Muscle of leg (tissue), 11 donors: ENCODE data around the gene RTL5. TPM values are rescaled to one million over a fixed set of nuclear protein-coding genes. Genes with fewer than 3 reads are reported as not detected.
A peak's percentile ranks its signal among the peaks of the same experiment; 100 is the strongest.

Experiments used
- DNase-seq: peaks from one replicate; pipeline ENCODE4 v3.0.0; 2013
- H3K27ac ChIP-seq: one replicate; pipeline ENCODE4 v1.5.1; 2013; ENCODE audit warnings: mild to moderate bottlenecking, low read length, control low read depth
- H3K27me3 ChIP-seq: one replicate; pipeline ENCODE4 v1.6.1; 2013; ENCODE audit warnings: low read length; ENCODE audit not compliant: control insufficient read depth, insufficient read depth
- H3K36me3 ChIP-seq: one replicate; pipeline ENCODE4 v1.6.1; 2013; ENCODE audit warnings: low read length; ENCODE audit not compliant: control insufficient read depth, insufficient read depth
- H3K4me1 ChIP-seq: one replicate; pipeline ENCODE4 v1.6.1; 2013; ENCODE audit warnings: low read length; ENCODE audit not compliant: control insufficient read depth, insufficient read depth
- H3K4me3 ChIP-seq: one replicate; pipeline ENCODE4 v1.5.1; 2013; ENCODE audit warnings: low read length, control low read depth
- H3K9me3 ChIP-seq: replicated peaks from 2 replicates; pipeline ENCODE4 v1.6.1; 2013; ENCODE audit warnings: low read depth, low read length; ENCODE audit not compliant: control insufficient read depth
- WGBS: methylation state at CpG from one replicate; pipeline ENCODE4 v1.1.5; 2013; ENCODE audit warnings: missing lambda C conversion rate; ENCODE audit not compliant: insufficient coverage; 5-methylcytosine and 5-hydroxymethylcytosine counted together
- polyA plus RNA-seq, 8 donors: library from polyadenylated mRNA; unstranded; fragments of 120-200 nt; gene quantifications; one replicate each; pipeline versions ENCODE4 v1.2.1 to v1.2.3, GENCODE V29; 2013; ENCODE audit warnings: inconsistent platforms in 1 of 8, low replicate concordance in 1 of 8; ENCODE audit not compliant: insufficient read length in 8 of 8, insufficient read depth in 1 of 8
- total RNA-seq: library from RNA; stranded (reverse); fragments of 120-200 nt; gene quantifications from one replicate; pipeline ENCODE4 v1.2.4, GENCODE V29; 2013

The RTL5 gene
- total and polyA plus RNA-seq, 9 donors, result 3.6 to 16.3 (median 11.9) TPM

GRCh38 chrX:72132456-72132855 lies 741 bp upstream of the RTL5 start:
- Histone ChIP-seq H3K36me3 (peaks cover 7% of the 10 kb centered on the region), H3K27ac (peak overlapping the region; percentile 38), H3K4me3 (no peak overlapping the region), H3K27me3 (peaks cover 72% of the 10 kb centered on the region), H3K9me3 (no peaks in the 10 kb centered on the region), H3K4me1 (peaks cover 13% of the 10 kb centered on the region)
- no peak for DNase-seq
- WGBS, result 75% methylated on average over 2 of the region's 3 CpGs

DNA sequence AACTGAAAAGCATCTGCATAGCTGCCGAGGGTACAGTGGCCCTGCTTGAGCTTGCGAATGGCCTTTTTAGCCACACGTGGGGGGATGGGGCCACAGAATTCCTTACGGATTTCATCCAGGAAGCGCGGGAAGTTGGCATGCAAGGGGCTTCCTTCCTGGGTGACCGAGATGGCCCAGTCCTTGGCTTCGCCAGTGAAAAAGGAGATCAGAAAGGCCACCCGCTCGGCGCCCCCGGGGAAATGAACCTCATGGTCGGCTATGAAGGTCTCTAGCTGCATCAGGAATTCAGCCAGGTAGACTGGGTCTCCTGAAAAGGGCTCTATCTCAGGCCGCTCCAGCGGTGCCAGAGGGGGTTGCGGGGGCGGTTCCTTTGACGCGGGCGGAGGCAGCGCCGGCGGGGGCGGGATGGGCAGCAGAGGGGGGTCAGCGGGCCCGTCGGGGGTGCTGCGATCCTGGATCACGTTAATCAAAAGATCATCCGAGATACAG lies 909 bp downstream of the RTL5 start:
- peaks cover 28% of the 10 kb centered on the region for H3K4me1 ChIP-seq
- H3K36me3 ChIP-seq, result peaks cover 7% of the 10 kb centered on the region
- DNase-seq, result no peak
- H3K27me3 ChIP-seq, result peaks cover 74% of the 10 kb centered on the region
- no peaks in the 10 kb centered on the region for H3K9me3 ChIP-seq
- peak overlapping the region; percentile 61 for H3K4me3 ChIP-seq
- WGBS, result 35% methylated on average over 26 of the region's 30 CpGs
- peak overlapping the region; percentile 20 for H3K27ac ChIP-seq

DNA sequence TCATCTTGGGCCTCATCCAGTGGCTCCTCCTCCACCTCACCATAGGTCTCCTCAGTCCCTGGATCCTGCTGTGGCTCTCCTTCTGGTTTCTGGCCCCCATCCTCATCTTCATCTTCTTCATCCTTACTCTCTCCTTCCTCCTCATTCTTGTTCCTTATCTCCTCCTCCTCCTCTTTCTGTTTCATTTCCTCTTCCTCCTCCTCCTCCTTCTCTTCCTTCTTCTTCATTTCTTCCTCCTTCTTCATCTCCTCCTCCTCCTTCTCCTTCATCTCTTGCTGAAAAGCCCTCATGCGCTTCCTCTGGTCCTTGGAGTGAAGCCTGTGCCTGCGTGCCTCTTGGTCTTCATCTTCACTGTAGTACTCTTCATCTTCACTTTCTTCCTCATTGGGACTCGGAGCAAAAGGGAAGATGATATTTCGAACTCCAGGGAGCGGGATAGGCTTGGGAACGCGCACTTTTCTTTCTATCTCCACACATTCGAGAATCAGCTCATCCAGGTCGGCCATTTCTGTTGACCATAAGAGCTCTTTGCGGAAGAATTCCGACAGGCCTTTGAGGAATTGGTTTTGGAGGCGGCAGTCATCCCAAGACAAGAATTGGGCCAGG lies 1.5 kb downstream of the RTL5 start:
- H3K4me3 ChIP-seq, result no peak overlapping the region
- H3K27me3 ChIP-seq, result peaks cover 77% of the 10 kb centered on the region
- WGBS, result 80% methylated on average over 8 of the region's 12 CpGs
- H3K27ac ChIP-seq, result no peak overlapping the region
- no peaks in the 10 kb centered on the region for H3K9me3 ChIP-seq
- no peak for DNase-seq
- H3K4me1 ChIP-seq, result peaks cover 32% of the 10 kb centered on the region
- peaks cover 7% of the 10 kb centered on the region for H3K36me3 ChIP-seq

- 90% methylated on average over 16 of the region's 16 CpGs for WGBS
- no peak overlapping the region for H3K4me3 ChIP-seq
- H3K27me3 ChIP-seq, result peaks cover 78% of the 10 kb centered on the region
- no peaks in the 10 kb centered on the region for H3K9me3 ChIP-seq
- peaks cover 2% of the 10 kb centered on the region for H3K36me3 ChIP-seq
- no peak overlapping the region for H3K27ac ChIP-seq
- peaks cover 37% of the 10 kb centered on the region for H3K4me1 ChIP-seq
- DNase-seq, result no peak
Observed at GRCh38 chrX:72129661-72130060, 2.1 kb downstream of the RTL5 start.

DNA sequence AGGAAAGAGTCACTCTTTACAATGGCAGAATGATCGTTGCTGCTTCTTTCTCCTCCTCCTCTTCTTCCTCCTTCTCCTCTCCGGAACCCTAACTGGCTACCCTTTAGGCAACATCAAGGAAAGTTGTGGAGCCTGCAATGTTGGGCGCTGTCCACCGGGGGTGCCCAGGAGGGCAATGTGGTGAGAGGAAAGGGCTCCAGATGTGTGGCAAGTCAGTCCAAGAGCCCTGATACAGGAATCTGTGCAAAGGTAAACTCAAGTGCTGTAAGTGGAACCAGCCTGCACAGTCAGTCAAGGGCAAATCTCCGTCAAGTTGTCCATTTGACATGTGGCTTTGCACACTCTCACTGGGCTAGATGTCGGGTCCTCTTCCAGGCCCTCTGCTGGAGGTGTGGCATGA lies 2.8 kb downstream of the RTL5 start:
- no peak overlapping the region for H3K4me3 ChIP-seq
- DNase-seq, result no peak
- H3K27me3 ChIP-seq, result peaks cover 78% of the 10 kb centered on the region
- no peak overlapping the region for H3K27ac ChIP-seq
- H3K36me3 ChIP-seq, result no peaks in the 10 kb centered on the region
- WGBS, result 28% methylated on average over 3 of the region's 6 CpGs
- H3K4me1 ChIP-seq, result peaks cover 45% of the 10 kb centered on the region
- H3K9me3 ChIP-seq, result no peaks in the 10 kb centered on the region

DNA sequence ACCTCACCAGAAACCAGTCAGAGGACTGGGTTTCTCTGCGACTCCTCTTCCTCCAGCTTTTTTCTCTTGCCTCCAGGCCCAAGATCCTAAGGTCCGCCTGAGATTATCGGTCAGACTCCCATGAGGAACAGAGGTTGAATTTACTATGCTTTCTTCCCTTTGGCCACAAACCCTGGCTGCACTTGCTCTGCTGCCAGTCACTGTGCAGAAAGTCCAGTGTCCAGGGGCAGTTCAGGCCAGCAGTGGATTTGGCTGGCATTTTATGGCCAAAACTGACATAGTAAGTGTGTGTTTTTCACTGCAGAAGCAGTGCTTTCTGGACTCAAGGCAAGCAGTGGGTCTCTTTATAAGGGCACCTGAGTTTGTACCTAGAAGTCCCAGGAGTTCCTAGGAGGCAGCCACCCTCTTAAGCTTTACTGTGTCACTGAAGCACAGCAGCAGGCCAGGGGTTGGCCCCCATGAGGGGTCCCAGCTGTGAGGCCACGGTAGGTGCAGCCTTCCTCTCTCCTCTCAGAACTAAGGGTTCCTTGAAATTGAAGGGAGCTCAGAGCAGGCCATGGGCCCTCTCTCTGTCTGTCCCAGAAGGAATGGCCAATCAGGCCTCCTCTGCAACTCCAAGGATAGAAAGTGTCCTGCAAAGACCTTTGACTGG lies 3.4 kb downstream of the RTL5 start:
- WGBS, result 60% methylated on average over 4 of the region's 4 CpGs
- H3K4me1 ChIP-seq, result peaks cover 51% of the 10 kb centered on the region
- no peak overlapping the region for H3K4me3 ChIP-seq
- H3K9me3 ChIP-seq, result no peaks in the 10 kb centered on the region
- H3K27ac ChIP-seq, result no peak overlapping the region
- DNase-seq, result no peak
- peaks cover 81% of the 10 kb centered on the region for H3K27me3 ChIP-seq
- H3K36me3 ChIP-seq, result no peaks in the 10 kb centered on the region

DNA sequence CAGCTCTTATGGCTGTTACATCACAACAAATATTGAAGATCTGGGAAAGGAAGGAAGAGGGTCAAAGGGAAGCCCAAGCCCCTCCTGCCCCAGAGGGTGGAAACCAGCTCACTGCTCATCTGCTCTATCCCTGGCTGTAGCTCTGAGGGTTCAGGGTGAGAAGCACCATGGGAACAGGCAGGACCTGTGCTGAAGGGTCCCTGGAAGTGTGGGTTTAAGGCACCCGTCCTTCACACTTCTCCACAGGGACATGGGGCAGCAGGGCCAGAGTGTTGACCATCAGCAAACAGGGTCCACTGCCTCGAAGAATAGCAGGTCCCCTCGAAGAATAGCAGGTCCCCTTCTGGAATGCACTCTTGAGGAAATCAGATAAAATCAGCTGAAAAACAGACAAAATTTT lies 4.4 kb downstream of the RTL5 start:
- Histone ChIP-seq H3K4me1 (peaks cover 52% of the 10 kb centered on the region), H3K27me3 (peaks cover 77% of the 10 kb centered on the region), H3K9me3 (no peaks in the 10 kb centered on the region), H3K36me3 (no peaks in the 10 kb centered on the region), H3K27ac (peak overlapping the region; percentile 51), H3K4me3 (no peak overlapping the region)
- DNase-seq, result no peak
- WGBS, result no CpG with 5 or more reads among the region's 3 CpGs

GRCh38 chrX:72126539-72127140 lies 5.1 kb downstream of the RTL5 start:
- Histone ChIP-seq H3K27ac (peak overlapping the region; percentile 77), H3K36me3 (no peaks in the 10 kb centered on the region), H3K4me1 (peaks cover 49% of the 10 kb centered on the region), H3K27me3 (peaks cover 73% of the 10 kb centered on the region), H3K4me3 (no peak overlapping the region), H3K9me3 (no peaks in the 10 kb centered on the region)
- WGBS, result 8% methylated on average over 7 of the region's 9 CpGs
- DNase-seq, result peak; percentile 95

GRCh38 chrX:72126048-72126415 lies 5.7 kb downstream of the RTL5 start:
- H3K4me3 ChIP-seq, result no peak overlapping the region
- H3K27ac ChIP-seq, result peak overlapping the region; percentile 77
- H3K4me1 ChIP-seq, result peaks cover 52% of the 10 kb centered on the region
- no peaks in the 10 kb centered on the region for H3K9me3 ChIP-seq
- H3K27me3 ChIP-seq, result peaks cover 75% of the 10 kb centered on the region
- H3K36me3 ChIP-seq, result no peaks in the 10 kb centered on the region
- peak; percentile 42 for DNase-seq
- 0% methylated on average over 1 of the region's 3 CpGs for WGBS

DNA sequence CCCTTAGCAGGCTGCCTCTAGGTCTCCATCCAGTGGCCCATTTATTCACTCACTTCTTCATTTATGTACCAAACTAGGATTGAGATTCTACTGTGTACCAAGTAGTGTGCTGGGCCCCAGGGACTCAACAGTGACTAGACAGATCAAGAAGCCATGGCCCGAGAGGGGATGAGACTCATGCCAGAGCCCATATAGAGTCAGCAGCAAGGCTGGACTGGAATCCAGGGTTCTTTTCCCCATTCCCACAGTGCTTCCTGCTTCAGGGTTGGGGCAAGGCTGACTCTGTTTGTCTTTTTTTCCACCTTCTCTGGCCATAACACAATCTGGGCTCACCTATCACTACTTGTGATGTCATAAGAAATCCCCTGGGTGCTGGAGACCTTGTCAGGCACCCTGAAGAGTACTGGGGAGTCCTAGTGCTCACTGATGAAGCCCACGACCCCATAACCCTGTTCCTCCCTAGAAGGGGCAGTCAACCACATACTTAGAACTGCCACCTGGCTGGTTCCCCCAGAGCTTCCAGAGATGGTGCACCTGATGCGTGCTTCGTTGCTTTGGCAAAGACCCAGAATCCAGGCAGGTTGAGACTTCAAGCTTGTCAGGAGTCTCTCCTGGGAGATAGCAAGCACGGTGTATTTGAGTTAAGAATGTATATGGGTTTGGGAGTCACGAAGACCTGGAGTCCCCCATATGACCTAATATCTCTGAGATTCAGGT lies 6.2 kb downstream of the RTL5 start:
- peak overlapping the region; percentile 77 for H3K27ac ChIP-seq
- peaks cover 73% of the 10 kb centered on the region for H3K27me3 ChIP-seq
- H3K4me3 ChIP-seq, result no peak overlapping the region
- no peaks in the 10 kb centered on the region for H3K36me3 ChIP-seq
- no peaks in the 10 kb centered on the region for H3K9me3 ChIP-seq
- no peak for DNase-seq
- 19% methylated on average over 2 of the region's 6 CpGs for WGBS
- peaks cover 52% of the 10 kb centered on the region for H3K4me1 ChIP-seq
